Measurements from ENCODE around the gene CDKL5. TPM values are rescaled to one million over a fixed set of nuclear protein-coding genes. Genes with fewer than 3 reads are reported as not detected.
A peak's percentile ranks its signal among the peaks of the same experiment; 100 is the strongest.

Gene CDKL5
- total and polyA plus RNA-seq, 8 donors = under 0.01 to 21.4 (median 3.5) TPM

- no peaks in the 10 kb centered on the region for H3K36me3 ChIP-seq
- TF ChIP-seq, protein P1, sequence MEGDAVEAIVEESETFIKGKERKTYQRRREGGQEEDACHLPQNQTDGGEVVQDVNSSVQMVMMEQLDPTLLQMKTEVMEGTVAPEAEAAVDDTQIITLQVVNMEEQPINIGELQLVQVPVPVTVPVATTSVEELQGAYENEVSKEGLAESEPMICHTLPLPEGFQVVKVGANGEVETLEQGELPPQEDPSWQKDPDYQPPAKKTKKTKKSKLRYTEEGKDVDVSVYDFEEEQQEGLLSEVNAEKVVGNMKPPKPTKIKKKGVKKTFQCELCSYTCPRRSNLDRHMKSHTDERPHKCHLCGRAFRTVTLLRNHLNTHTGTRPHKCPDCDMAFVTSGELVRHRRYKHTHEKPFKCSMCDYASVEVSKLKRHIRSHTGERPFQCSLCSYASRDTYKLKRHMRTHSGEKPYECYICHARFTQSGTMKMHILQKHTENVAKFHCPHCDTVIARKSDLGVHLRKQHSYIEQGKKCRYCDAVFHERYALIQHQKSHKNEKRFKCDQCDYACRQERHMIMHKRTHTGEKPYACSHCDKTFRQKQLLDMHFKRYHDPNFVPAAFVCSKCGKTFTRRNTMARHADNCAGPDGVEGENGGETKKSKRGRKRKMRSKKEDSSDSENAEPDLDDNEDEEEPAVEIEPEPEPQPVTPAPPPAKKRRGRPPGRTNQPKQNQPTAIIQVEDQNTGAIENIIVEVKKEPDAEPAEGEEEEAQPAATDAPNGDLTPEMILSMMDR (IDR thresholded peaks at IDR 0.05) = no peak
- TF ChIP-seq POLR2A (IDR thresholded peaks at IDR 0.05) (no peak), EP300 (IDR thresholded peaks at IDR 0.05) (no peak), POLR2AphosphoS5 (IDR thresholded peaks at IDR 0.05) (no peak)
- intact Hi-C loops (cut with DNase I; ENCODE audit: low total_unique reads) = no loop called here
- no peaks in the 10 kb centered on the region for H3K27me3 ChIP-seq
- 45 to 63% (median 55%) methylated on average over 4 to 5 of the region's 5 CpGs for WGBS, 5 donors
- H3K27ac ChIP-seq = peak overlapping the region in 1 of 5 donors; percentile 43
- DNase-seq = peak; percentile 22 to 85
- H3K4me1 ChIP-seq = peaks cover 0 to 15% (median 0%) of the 10 kb centered on the region in 4 donors
- no peak overlapping the region for H3K4me3 ChIP-seq
- no peaks in the 10 kb centered on the region for H3K9me3 ChIP-seq
Measured at GRCh38 chrX:18701621-18702361, 276.4 kb downstream of the CDKL5 start.

DNA sequence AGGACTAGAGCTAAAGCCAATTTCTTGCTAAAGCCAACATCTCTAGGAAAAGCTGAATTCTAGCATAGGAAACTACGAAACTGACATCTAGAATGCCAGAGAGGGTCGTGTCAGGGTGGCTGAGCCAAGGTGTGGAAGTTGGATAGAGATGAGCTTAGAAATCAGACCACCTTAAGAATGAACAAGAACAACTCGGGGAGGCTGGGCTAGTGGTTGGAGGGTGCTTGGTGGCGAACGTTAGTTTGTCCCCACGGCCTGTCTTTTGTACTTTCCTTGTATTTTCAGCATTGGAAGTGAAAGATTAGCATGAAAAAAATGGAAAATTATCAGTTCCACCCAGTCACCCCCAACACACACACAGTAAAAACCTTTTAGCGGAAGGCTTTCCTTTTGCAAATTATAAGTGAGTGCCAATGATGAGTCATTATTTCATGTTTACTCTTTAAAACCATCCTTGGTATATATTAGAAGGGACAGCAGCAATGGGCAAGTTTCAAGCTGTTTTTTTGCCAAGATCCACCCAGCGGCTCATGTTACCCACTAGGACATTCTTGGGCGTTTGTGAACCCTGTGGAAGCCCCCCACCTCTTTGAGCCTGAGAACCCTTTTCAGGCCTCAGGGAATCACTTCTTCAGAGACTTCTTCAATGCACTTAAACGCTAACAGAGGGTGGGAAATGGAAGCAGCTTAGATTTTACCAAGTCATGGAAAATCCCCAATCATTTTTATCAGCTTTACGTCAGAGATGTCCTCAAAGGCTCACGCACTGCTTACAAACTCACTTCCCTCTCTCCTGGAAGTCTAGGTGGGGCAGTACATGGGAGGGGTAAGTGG, 277.2 kb downstream of the CDKL5 start:
- TF ChIP-seq, protein P1 (IDR thresholded peaks at IDR 0.05) = no peak
- TF ChIP-seq POLR2AphosphoS5 (IDR thresholded peaks at IDR 0.05) (no peak), EP300 (IDR thresholded peaks at IDR 0.05) (no peak), POLR2A (IDR thresholded peaks at IDR 0.05) (no peak)
- no peak overlapping the region for H3K4me3 ChIP-seq
- H3K36me3 ChIP-seq = no peaks in the 10 kb centered on the region
- no peaks in the 10 kb centered on the region for H3K9me3 ChIP-seq
- intact Hi-C loops (cut with DNase I; ENCODE audit: low total_unique reads) = no loop called here
- peak overlapping the region in 2 of 5 donors; percentile 23 to 43 for H3K27ac ChIP-seq
- DNase-seq = peak in 1 of 2 donors; percentile 17
- peaks cover 0 to 15% (median 0%) of the 10 kb centered on the region in 4 donors for H3K4me1 ChIP-seq
- no peaks in the 10 kb centered on the region for H3K27me3 ChIP-seq
- WGBS, 5 donors = 32 to 49% (median 39%) methylated on average over 10 to 12 of the region's 12 CpGs

Small RNA genes lying within 50 kb of the gene (small RNA-seq; reads per million reads assigned to genes)
- 0 reads per million in 4 donors for gene RF00019

Other genes with a start within 250 kb of the CDKL5 start
- not detected for gene BEND2, start 204.7 kb upstream of the CDKL5 start, total RNA-seq
- gene BEND2, start 204.7 kb upstream of the CDKL5 start, polyA plus RNA-seq = under 1 TPM in 1 of 3 donors, not detected in 2; 0.06 TPM
- gene SCML2, start 70.9 kb upstream of the CDKL5 start, total RNA-seq = 1 to 10 TPM in 3 of 5 donors, under 1 TPM in 1, not detected in 1; 0.45 to 5.7 (median 2.6) TPM
- 1 to 10 TPM in 1 of 3 donors, under 1 TPM in 2; 0.46 to 1.6 (median 0.56) TPM for gene SCML2, start 70.9 kb upstream of the CDKL5 start, polyA plus RNA-seq
- not detected for gene RS1, start 246.5 kb downstream of the CDKL5 start, total RNA-seq
- gene RS1, start 246.5 kb downstream of the CDKL5 start, polyA plus RNA-seq = not detected